AG08395 (cell line): Measurements from ENCODE around the gene MTG2.

ENCODE experiments used
- DNase-seq: peaks from one replicate; pipeline ENCODE4 v3.0.0; 2012; ENCODE audit warnings: mixed read lengths, low spot score

MTG2 gene

GRCh38 chr20:62186887-62187866, 4.3 kb downstream of the MTG2 start:
- DNase-seq = no peak

GRCh38 chr20:62190639-62191411, 8.0 kb downstream of the MTG2 start:
- no peak for DNase-seq

GRCh38 chr20:62191781-62192559, 9.1 kb downstream of the MTG2 start:
- DNase-seq = no peak

GRCh38 chr20:62192635-62193034, 9.8 kb downstream of the MTG2 start:
- DNase-seq = no peak

GRCh38 chr20:62193079-62194025, 10.5 kb downstream of the MTG2 start:
- no peak for DNase-seq

- DNase-seq = no peak
Measured at GRCh38 chr20:62195075-62195405, 12.2 kb downstream of the MTG2 start.

- no peak for DNase-seq
Measured at GRCh38 chr20:62195736-62196135, 12.9 kb downstream of the MTG2 start.

- no peak for DNase-seq
Measured at GRCh38 chr20:62196286-62196685, 13.5 kb downstream of the MTG2 start.

GRCh38 chr20:62197311-62197710, 14.5 kb downstream of the MTG2 start:
- DNase-seq = no peak

GRCh38 chr20:62197801-62198200, 15.0 kb downstream of the MTG2 start:
- no peak for DNase-seq

GRCh38 chr20:62198496-62198895, 15.7 kb downstream of the MTG2 start:
- DNase-seq = no peak

GRCh38 chr20:62198931-62199330, 16.1 kb downstream of the MTG2 start:
- no peak for DNase-seq

- DNase-seq = no peak
Measured at GRCh38 chr20:62200491-62201172, 17.8 kb downstream of the MTG2 start.

GRCh38 chr20:62201173-62202082, 18.6 kb downstream of the MTG2 start:
- DNase-seq = no peak

GRCh38 chr20:62202083-62202395, 19.2 kb downstream of the MTG2 start:
- DNase-seq = no peak

GRCh38 chr20:62202676-62203377, 20.0 kb downstream of the MTG2 start:
- DNase-seq = no peak

- DNase-seq = no peak
Measured at GRCh38 chr20:62203378-62204030, 20.7 kb downstream of the MTG2 start.

GRCh38 chr20:62205618-62206387, 23.0 kb downstream of the MTG2 start:
- no peak for DNase-seq
